ENCODE measurements around the gene OR52B6. TPM values are rescaled to one million over a fixed set of nuclear protein-coding genes. Genes with fewer than 3 reads are reported as not detected.

The OR52B6 gene
- total RNA-seq, 4 donors from 2014 or later, result not detected

GRCh38 chr11:5626196-5626595 lies 45.5 kb downstream of the OR52B6 start:
- TF ChIP-seq CTCF (IDR thresholded peaks at IDR 0.05; ENCODE audit: low read depth), result no peak

- TF ChIP-seq CTCF (IDR thresholded peaks at IDR 0.05; ENCODE audit: low read depth), result no peak
Observed at GRCh38 chr11:5631417-5631816, 50.7 kb downstream of the OR52B6 start.

Other genes starting within 250 kb of the OR52B6 start
- gene OR51B5, start 237.4 kb upstream of the OR52B6 start, total RNA-seq, result under 1 TPM in 2 of 4 donors, not detected in 2; 0.66 to 0.85 TPM
- gene OR51B6, start 229.4 kb upstream of the OR52B6 start, total RNA-seq, result not detected
- gene OR51M1, start 197.1 kb upstream of the OR52B6 start, total RNA-seq, result not detected
- gene OR51Q1, start 158.8 kb upstream of the OR52B6 start, total RNA-seq, result not detected
- 1 to 10 TPM in 1 of 4 donors, not detected in 3; 2.9 TPM for gene OR51I1, start 139.4 kb upstream of the OR52B6 start, total RNA-seq
- not detected for gene OR51I2, start 131.6 kb upstream of the OR52B6 start, total RNA-seq
- gene OR52D1, start 92.2 kb upstream of the OR52B6 start, total RNA-seq, result not detected
- under 1 TPM in 3 of 4 donors, not detected in 1; 0.17 to 0.57 (median 0.49) TPM for gene UBQLN3, start 70.9 kb upstream of the OR52B6 start, total RNA-seq
- gene UBQLNL, start 64.2 kb upstream of the OR52B6 start, total RNA-seq, result under 1 TPM; 0.34 to 0.98 (median 0.71) TPM
- gene OR52H1, start 32.3 kb upstream of the OR52B6 start, total RNA-seq, result not detected
- gene TRIM6, start 15.8 kb downstream of the OR52B6 start, total RNA-seq, result 1 to 10 TPM; 1.6 to 9.2 (median 3.4) TPM
- gene TRIM34, start 44.1 kb downstream of the OR52B6 start, total RNA-seq, result 10 to 100 TPM in 1 of 4 donors, 1 to 10 TPM in 3; 4.1 to 12.1 (median 8.1) TPM
- gene TRIM5, start 104.2 kb downstream of the OR52B6 start, total RNA-seq, result 10 to 100 TPM; 12.6 to 22.8 (median 16.7) TPM
- gene TRIM22, start 108.9 kb downstream of the OR52B6 start, total RNA-seq, result 10 to 100 TPM; 35.9 to 96.8 (median 64.8) TPM
- gene OR56B1, start 155.6 kb downstream of the OR52B6 start, total RNA-seq, result under 1 TPM in 2 of 4 donors, not detected in 2; 0.22 to 0.75 TPM
- not detected for gene OR52N4, start 173.4 kb downstream of the OR52B6 start, total RNA-seq
- gene OR52N5, start 202.5 kb downstream of the OR52B6 start, total RNA-seq, result under 1 TPM in 2 of 4 donors, not detected in 2; 0.33 to 0.44 TPM
- not detected for gene OR52N1, start 210.4 kb downstream of the OR52B6 start, total RNA-seq
- not detected for gene OR52N2, start 228.0 kb downstream of the OR52B6 start, total RNA-seq